NCI-H1436 treated with DMSO at 0.1 percent for 48 hours (cell line): Measurements from ENCODE around the gene ZNF525.
"Not testable (repeated sequence)": the region's sequence is repeated elsewhere in the genome, so short reads cannot be mapped to it uniquely, and the experiment has no call there.

ENCODE experiments used
- DNase-seq: peaks from one replicate; lab custom pipeline; 2025; lab: John Stamatoyannopoulos, UW

The ZNF525 gene

GRCh38 chr19:53395840-53396524 lies 30.5 kb downstream of the ZNF525 start:
- not testable (repeated sequence) for DNase-seq

- no peak for DNase-seq
These were observed 31.0 kb downstream of the ZNF525 start for GRCh38 chr19:53396525-53396868.

DNA sequence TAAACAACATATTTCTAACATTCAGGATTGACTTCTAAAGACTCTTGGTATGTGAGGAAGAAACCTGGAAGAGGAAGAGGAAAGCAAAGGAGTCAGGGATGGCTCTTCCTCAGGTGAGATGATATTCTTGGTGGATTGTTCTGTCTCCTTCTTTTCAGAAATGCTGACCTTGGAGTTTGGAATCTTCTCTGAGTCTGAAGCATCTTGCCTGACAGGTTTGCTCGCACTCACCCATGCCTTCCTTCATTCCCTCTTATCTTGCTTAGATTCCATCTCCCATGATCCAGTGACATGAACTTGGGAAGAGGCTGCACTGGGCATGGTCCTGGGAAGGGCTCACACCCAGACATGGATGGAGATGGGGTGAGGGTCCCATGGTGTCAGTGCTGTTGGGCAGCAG lies 32.4 kb downstream of the ZNF525 start:
- not testable (repeated sequence) for DNase-seq

DNA sequence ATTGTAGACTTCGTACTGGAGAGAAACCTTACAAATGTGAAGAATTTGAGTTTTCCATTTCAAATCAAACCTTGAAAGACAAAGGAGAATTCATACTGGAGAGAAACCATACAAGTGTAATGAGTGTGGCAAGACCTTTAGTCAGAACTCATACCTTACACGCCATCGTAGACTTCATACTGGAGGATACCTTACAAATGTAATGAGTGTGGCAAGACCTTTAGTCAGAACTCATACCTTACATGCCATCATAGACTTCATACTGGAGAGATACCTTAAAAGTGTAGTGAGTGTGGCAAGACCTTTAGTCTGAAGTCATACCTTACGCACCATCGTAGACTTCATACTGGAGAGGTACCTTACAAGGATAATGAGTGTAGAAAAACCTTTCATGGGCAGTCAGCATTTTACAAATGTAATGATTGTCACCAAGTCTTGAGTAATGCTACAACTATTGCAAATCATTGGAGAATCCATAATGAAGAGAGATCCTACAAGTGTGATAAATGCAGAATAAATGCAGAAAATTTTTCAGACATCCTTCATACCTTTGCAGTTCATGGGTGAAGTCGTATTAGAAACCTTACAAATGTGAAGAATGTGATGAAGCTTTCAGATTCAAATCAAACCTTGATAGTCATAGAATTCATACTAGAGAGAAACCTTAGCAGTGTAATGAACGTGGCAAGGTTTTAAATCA lies 44.1 kb downstream of the ZNF525 start:
- DNase-seq = no peak

GRCh38 chr19:53420520-53421315 lies 55.2 kb downstream of the ZNF525 start:
- not testable (repeated sequence) for DNase-seq

- DNase-seq = no peak
These were observed 57.0 kb downstream of the ZNF525 start for GRCh38 chr19:53422551-53422950.

GRCh38 chr19:53423074-53423473 lies 57.6 kb downstream of the ZNF525 start:
- not testable (repeated sequence) for DNase-seq

- not testable (repeated sequence) for DNase-seq
These were observed 58.2 kb downstream of the ZNF525 start for GRCh38 chr19:53423680-53424079.

GRCh38 chr19:53424968-53425597 lies 59.6 kb downstream of the ZNF525 start:
- DNase-seq = no peak

- DNase-seq = peak; percentile 88
These were observed 66.0 kb downstream of the ZNF525 start, which contains the start of gene ZNF761 for GRCh38 chr19:53431399-53432087. Gene ZNF761, plus strand, starts transcription at chr19:53431984. Its CDS starts 15,285 bp downstream, at chr19:53447269.

DNA sequence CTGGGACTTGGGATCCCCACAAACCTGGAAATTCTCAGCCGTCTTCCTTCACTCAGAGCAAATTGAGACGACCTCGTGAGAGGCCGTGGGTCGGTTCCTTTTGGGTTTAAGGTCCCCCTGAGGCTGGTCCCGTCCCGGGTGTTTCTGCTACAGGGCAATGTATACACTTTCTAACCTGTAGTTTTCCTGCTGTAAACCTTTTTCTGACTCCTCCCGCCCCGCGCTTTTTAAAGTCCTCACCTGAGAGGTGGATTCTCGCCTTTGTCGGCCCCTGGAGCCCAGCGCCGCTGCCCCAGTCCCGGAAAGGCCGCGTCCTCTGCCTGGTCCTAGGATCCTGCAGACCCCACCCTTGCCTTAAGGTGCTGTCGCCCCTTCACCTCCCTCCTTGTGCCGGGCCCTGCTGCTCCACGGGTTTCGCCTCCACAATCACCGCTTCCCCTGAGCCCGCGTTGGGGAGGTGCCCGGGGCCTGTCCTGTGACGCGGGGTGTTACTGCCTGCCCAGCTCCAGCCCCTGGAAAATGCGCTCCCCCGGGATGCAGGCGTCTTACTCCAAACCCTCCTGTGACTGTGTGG lies 66.7 kb downstream of the ZNF525 start:
- DNase-seq = no peak
